Measurements from ENCODE around the gene AKNAD1.

- TF ChIP-seq, protein P1, sequence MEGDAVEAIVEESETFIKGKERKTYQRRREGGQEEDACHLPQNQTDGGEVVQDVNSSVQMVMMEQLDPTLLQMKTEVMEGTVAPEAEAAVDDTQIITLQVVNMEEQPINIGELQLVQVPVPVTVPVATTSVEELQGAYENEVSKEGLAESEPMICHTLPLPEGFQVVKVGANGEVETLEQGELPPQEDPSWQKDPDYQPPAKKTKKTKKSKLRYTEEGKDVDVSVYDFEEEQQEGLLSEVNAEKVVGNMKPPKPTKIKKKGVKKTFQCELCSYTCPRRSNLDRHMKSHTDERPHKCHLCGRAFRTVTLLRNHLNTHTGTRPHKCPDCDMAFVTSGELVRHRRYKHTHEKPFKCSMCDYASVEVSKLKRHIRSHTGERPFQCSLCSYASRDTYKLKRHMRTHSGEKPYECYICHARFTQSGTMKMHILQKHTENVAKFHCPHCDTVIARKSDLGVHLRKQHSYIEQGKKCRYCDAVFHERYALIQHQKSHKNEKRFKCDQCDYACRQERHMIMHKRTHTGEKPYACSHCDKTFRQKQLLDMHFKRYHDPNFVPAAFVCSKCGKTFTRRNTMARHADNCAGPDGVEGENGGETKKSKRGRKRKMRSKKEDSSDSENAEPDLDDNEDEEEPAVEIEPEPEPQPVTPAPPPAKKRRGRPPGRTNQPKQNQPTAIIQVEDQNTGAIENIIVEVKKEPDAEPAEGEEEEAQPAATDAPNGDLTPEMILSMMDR (tag by site-specific recombination; IDR thresholded peaks at IDR 0.05), result no peak
- no peak for TF ChIP-seq ZNF335 (tag by site-specific recombination; conservative IDR thresholded peaks at IDR 0.05)
- TF ChIP-seq FEZF1 (tag by site-specific recombination; IDR thresholded peaks at IDR 0.05), result no peak
- TF ChIP-seq, protein P2, sequence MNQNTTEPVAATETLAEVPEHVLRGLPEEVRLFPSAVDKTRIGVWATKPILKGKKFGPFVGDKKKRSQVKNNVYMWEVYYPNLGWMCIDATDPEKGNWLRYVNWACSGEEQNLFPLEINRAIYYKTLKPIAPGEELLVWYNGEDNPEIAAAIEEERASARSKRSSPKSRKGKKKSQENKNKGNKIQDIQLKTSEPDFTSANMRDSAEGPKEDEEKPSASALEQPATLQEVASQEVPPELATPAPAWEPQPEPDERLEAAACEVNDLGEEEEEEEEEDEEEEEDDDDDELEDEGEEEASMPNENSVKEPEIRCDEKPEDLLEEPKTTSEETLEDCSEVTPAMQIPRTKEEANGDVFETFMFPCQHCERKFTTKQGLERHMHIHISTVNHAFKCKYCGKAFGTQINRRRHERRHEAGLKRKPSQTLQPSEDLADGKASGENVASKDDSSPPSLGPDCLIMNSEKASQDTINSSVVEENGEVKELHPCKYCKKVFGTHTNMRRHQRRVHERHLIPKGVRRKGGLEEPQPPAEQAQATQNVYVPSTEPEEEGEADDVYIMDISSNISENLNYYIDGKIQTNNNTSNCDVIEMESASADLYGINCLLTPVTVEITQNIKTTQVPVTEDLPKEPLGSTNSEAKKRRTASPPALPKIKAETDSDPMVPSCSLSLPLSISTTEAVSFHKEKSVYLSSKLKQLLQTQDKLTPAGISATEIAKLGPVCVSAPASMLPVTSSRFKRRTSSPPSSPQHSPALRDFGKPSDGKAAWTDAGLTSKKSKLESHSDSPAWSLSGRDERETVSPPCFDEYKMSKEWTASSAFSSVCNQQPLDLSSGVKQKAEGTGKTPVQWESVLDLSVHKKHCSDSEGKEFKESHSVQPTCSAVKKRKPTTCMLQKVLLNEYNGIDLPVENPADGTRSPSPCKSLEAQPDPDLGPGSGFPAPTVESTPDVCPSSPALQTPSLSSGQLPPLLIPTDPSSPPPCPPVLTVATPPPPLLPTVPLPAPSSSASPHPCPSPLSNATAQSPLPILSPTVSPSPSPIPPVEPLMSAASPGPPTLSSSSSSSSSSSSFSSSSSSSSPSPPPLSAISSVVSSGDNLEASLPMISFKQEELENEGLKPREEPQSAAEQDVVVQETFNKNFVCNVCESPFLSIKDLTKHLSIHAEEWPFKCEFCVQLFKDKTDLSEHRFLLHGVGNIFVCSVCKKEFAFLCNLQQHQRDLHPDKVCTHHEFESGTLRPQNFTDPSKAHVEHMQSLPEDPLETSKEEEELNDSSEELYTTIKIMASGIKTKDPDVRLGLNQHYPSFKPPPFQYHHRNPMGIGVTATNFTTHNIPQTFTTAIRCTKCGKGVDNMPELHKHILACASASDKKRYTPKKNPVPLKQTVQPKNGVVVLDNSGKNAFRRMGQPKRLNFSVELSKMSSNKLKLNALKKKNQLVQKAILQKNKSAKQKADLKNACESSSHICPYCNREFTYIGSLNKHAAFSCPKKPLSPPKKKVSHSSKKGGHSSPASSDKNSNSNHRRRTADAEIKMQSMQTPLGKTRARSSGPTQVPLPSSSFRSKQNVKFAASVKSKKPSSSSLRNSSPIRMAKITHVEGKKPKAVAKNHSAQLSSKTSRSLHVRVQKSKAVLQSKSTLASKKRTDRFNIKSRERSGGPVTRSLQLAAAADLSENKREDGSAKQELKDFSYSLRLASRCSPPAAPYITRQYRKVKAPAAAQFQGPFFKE (tag by site-specific recombination; IDR thresholded peaks at IDR 0.05; ENCODE audit: borderline replicate concordance), result no peak
- no peak for TF ChIP-seq ZNF580 (tag by site-specific recombination; IDR thresholded peaks at IDR 0.05)
Measured at GRCh38 chr1:108863984-108864383, 7.1 kb upstream of the AKNAD1 start.
